ACHN (cell line): ENCODE data around the gene SLMAP.
"Not testable (repeated sequence)": the region's sequence is repeated elsewhere in the genome, so short reads cannot be mapped to it uniquely, and the experiment has no call there.

ENCODE experiments used
- DNase-seq: peaks from one replicate; pipeline ENCODE4 v3.0.0-alpha.2; 2015
- in situ Hi-C: cut with HindIII; loops from 2 replicates; pipeline ENCODE4 v1.10.0; 2017; ENCODE audit warnings: low sequenced_read_pairs, low pct_ligation_motif_present, low pct_unique_long_range_greater_than_20kb

SLMAP gene

GRCh38 chr3:57855281-57855680 is 99.2 kb downstream of the SLMAP start:
- in situ Hi-C loops = no loop called here
- peak; percentile 28 for DNase-seq

GRCh38 chr3:57855943-57856342 is 99.8 kb downstream of the SLMAP start:
- no peak for DNase-seq
- in situ Hi-C loops = no loop called here

- in situ Hi-C loops = no loop called here
- peak; percentile 24 for DNase-seq
Measured at GRCh38 chr3:57856675-57857074, 100.6 kb downstream of the SLMAP start.

- no peak for DNase-seq
- in situ Hi-C loops = no loop called here
Measured at GRCh38 chr3:57862894-57863293, 106.8 kb downstream of the SLMAP start.

- in situ Hi-C loops = no loop called here
- DNase-seq = no peak
Measured at GRCh38 chr3:57863380-57863779, 107.3 kb downstream of the SLMAP start.

GRCh38 chr3:57864853-57865252 is 108.7 kb downstream of the SLMAP start:
- peak; percentile 14 for DNase-seq

GRCh38 chr3:57869110-57869509 is 113.0 kb downstream of the SLMAP start:
- DNase-seq, in situ Hi-C loops: not testable (repeated sequence)

More at GRCh38 chr3:57864853-57865252, 108.7 kb downstream of the SLMAP start:
- in situ Hi-C loops = no loop called here

GRCh38 chr3:57872606-57873005 is 116.5 kb downstream of the SLMAP start:
- in situ Hi-C loops = no loop called here

GRCh38 chr3:57876632-57877031 is 120.5 kb downstream of the SLMAP start:
- in situ Hi-C loops = no loop called here
- DNase-seq = no peak

More at GRCh38 chr3:57872606-57873005, 116.5 kb downstream of the SLMAP start:
- DNase-seq = no peak

- in situ Hi-C loops = no loop called here
Measured at GRCh38 chr3:57877116-57877515, 121.0 kb downstream of the SLMAP start.

GRCh38 chr3:57884436-57884835 is 128.3 kb downstream of the SLMAP start:
- in situ Hi-C loops, DNase-seq: not testable (repeated sequence)

More at GRCh38 chr3:57877116-57877515, 121.0 kb downstream of the SLMAP start:
- no peak for DNase-seq

- in situ Hi-C loops = no loop called here
- no peak for DNase-seq
Measured at GRCh38 chr3:57889807-57890206, 133.7 kb downstream of the SLMAP start.

GRCh38 chr3:57890874-57891273 is 134.8 kb downstream of the SLMAP start:
- no peak for DNase-seq
- in situ Hi-C loops = no loop called here

GRCh38 chr3:57892423-57892822 is 136.3 kb downstream of the SLMAP start:
- in situ Hi-C loops = no loop called here
- no peak for DNase-seq

GRCh38 chr3:57893156-57893555 is 137.0 kb downstream of the SLMAP start:
- in situ Hi-C loops = no loop called here
- no peak for DNase-seq

- in situ Hi-C loops = no loop called here
- no peak for DNase-seq
Measured at GRCh38 chr3:57893668-57894067, 137.6 kb downstream of the SLMAP start.

GRCh38 chr3:57896031-57896430 is 139.9 kb downstream of the SLMAP start:
- no peak for DNase-seq
- in situ Hi-C loops = no loop called here

GRCh38 chr3:57896691-57897090 is 140.6 kb downstream of the SLMAP start:
- DNase-seq = no peak
- in situ Hi-C loops = no loop called here

- no peak for DNase-seq
- in situ Hi-C loops = no loop called here
Measured at GRCh38 chr3:57900786-57901185, 144.7 kb downstream of the SLMAP start.

- in situ Hi-C loops = no loop called here
Measured at GRCh38 chr3:57903124-57903890, 147.2 kb downstream of the SLMAP start.

More at GRCh38 chr3:57903124-57903890, 147.2 kb downstream of the SLMAP start:
- no peak for DNase-seq
